Cardiac septum (tissue), 1 donor: ENCODE measurements around the gene RPL36. TPM values are rescaled to one million over a fixed set of nuclear protein-coding genes. Genes with fewer than 3 reads are reported as not detected.
"Not testable (repeated sequence)": the region's sequence is repeated elsewhere in the genome, so short reads cannot be mapped to it uniquely, and the experiment has no call there.

Experiments
- DNase-seq: peaks from one replicate; pipeline ENCODE4 v3.0.0-alpha.2; 2020; ENCODE audit warnings: low spot score
- intact Hi-C: fragments of 100-400 bp; cut with DNase I; formaldehyde crosslinking; loops from one replicate; pipeline ENCODE4 v1.14.0; 2022
- total RNA-seq: library from RNA; stranded (reverse); fragmentation: NEBNext Ultra II Directional; extraction: Animal tissue kit (Norgen Biotek cat#: 25700); gene quantifications from one replicate; pipeline ENCODE4 v1.2.1, GENCODE V29; 2021
- donor health status: DM: no; HTN: no; CAD: no.

The RPL36 gene
- total RNA-seq, 1 donor from 2014 or later = 337 TPM

- intact Hi-C loops = no loop called here
These were observed 3.3 kb upstream of the RPL36 start for GRCh38 chr19:5686647-5687359.

GRCh38 chr19:5687360-5688198 is 2.5 kb upstream of the RPL36 start:
- no peak for DNase-seq
- intact Hi-C loops = no loop called here

More at GRCh38 chr19:5686647-5687359, 3.3 kb upstream of the RPL36 start:
- peak; percentile 100 for DNase-seq

GRCh38 chr19:5688262-5688881 is 1.7 kb upstream of the RPL36 start:
- DNase-seq, intact Hi-C loops: not testable (repeated sequence)

- DNase-seq = peak; percentile 85
- intact Hi-C loops = loop anchor here (1.0 kb wide), 1 partner anchor 29 kb away; the partner anchor contains the start of genes CATSPERD and LONP1
These were observed 1.1 kb downstream of the RPL36 start for GRCh38 chr19:5690955-5691821.

- intact Hi-C loops = no loop called here
- peak; percentile 75 for DNase-seq
These were observed 2.0 kb downstream of the RPL36 start for GRCh38 chr19:5691822-5692722.

GRCh38 chr19:5692723-5693194 is 2.7 kb downstream of the RPL36 start:
- intact Hi-C loops = no loop called here
- no peak for DNase-seq

GRCh38 chr19:5693195-5694166 is 3.4 kb downstream of the RPL36 start:
- intact Hi-C loops = no loop called here
- DNase-seq = peak; percentile 71

- intact Hi-C loops = no loop called here
These were observed 4.3 kb downstream of the RPL36 start for GRCh38 chr19:5694167-5694955.

GRCh38 chr19:5694956-5695648 is 5.0 kb downstream of the RPL36 start:
- intact Hi-C loops = no loop called here
- DNase-seq = peak; percentile 60

More at GRCh38 chr19:5694167-5694955, 4.3 kb downstream of the RPL36 start:
- peak; percentile 68 for DNase-seq

- intact Hi-C loops = no loop called here
- no peak for DNase-seq
These were observed 5.6 kb downstream of the RPL36 start for GRCh38 chr19:5695649-5696195.

GRCh38 chr19:5696196-5697021 is 6.3 kb downstream of the RPL36 start:
- intact Hi-C loops = no loop called here
- peak; percentile 69 for DNase-seq

- DNase-seq = peak; percentile 69
- intact Hi-C loops = no loop called here
These were observed 7.2 kb downstream of the RPL36 start for GRCh38 chr19:5697022-5697889.

GRCh38 chr19:5697890-5698634 is 8.0 kb downstream of the RPL36 start:
- intact Hi-C loops = no loop called here
- no peak for DNase-seq
